Islet precursor cell (in vitro differentiated cells): ENCODE measurements around the gene BMP7.

Experiments
- DNase-seq: peaks from one replicate; pipeline ENCODE4 v3.0.0-alpha.2; 2018

BMP7 gene

GRCh38 chr20:57266291-57267157, at the start of gene BMP7:
BMP7 (minus strand) TSS chr20:57266641; CDS start chr20:57266122, 519 bp downstream.
- DNase-seq, result peak; percentile 83

GRCh38 chr20:57315976-57316480, 49.6 kb upstream of the BMP7 start:
- no peak for DNase-seq

- no peak for DNase-seq
These were observed 48.9 kb upstream of the BMP7 start for GRCh38 chr20:57315083-57315975.

GRCh38 chr20:57313951-57314350, 47.5 kb upstream of the BMP7 start:
- no peak for DNase-seq

GRCh38 chr20:57313230-57313629, 46.8 kb upstream of the BMP7 start:
- DNase-seq, result peak; percentile 23

GRCh38 chr20:57312138-57312537, 45.7 kb upstream of the BMP7 start:
- no peak for DNase-seq

GRCh38 chr20:57310821-57311514, 44.5 kb upstream of the BMP7 start:
- DNase-seq, result peak; percentile 36

GRCh38 chr20:57309544-57310115, 43.2 kb upstream of the BMP7 start:
- DNase-seq, result peak; percentile 41

- peak; percentile 84 for DNase-seq
These were observed 42.2 kb upstream of the BMP7 start for GRCh38 chr20:57308451-57309271.

- DNase-seq, result peak; percentile 85
These were observed 40.3 kb upstream of the BMP7 start for GRCh38 chr20:57306747-57307146.

- no peak for DNase-seq
These were observed 34.6 kb upstream of the BMP7 start for GRCh38 chr20:57301026-57301425.

- no peak for DNase-seq
These were observed 32.0 kb upstream of the BMP7 start for GRCh38 chr20:57298457-57298856.

- DNase-seq, result peak; percentile 67
These were observed 28.1 kb upstream of the BMP7 start for GRCh38 chr20:57294550-57294949.

- DNase-seq, result no peak
These were observed 27.6 kb upstream of the BMP7 start for GRCh38 chr20:57293995-57294394.

- no peak for DNase-seq
These were observed 26.2 kb upstream of the BMP7 start for GRCh38 chr20:57292611-57293010.

- no peak for DNase-seq
These were observed 25.3 kb upstream of the BMP7 start for GRCh38 chr20:57291694-57292093.

GRCh38 chr20:57291003-57291402, 24.6 kb upstream of the BMP7 start:
- no peak for DNase-seq

GRCh38 chr20:57290178-57290484, 23.7 kb upstream of the BMP7 start:
- peak; percentile 77 for DNase-seq

- DNase-seq, result no peak
These were observed 23.1 kb upstream of the BMP7 start for GRCh38 chr20:57289391-57290177.

GRCh38 chr20:57288651-57289277, 22.3 kb upstream of the BMP7 start:
- DNase-seq, result no peak
